Germinal center (tissue), 1 donor: ENCODE measurements around the gene PEX16.

Experiments
- DNase-seq: peaks from one replicate; pipeline ENCODE4 v3.0.0; 2012; ENCODE audit warnings: mixed read lengths, low spot score

The PEX16 gene

DNA sequence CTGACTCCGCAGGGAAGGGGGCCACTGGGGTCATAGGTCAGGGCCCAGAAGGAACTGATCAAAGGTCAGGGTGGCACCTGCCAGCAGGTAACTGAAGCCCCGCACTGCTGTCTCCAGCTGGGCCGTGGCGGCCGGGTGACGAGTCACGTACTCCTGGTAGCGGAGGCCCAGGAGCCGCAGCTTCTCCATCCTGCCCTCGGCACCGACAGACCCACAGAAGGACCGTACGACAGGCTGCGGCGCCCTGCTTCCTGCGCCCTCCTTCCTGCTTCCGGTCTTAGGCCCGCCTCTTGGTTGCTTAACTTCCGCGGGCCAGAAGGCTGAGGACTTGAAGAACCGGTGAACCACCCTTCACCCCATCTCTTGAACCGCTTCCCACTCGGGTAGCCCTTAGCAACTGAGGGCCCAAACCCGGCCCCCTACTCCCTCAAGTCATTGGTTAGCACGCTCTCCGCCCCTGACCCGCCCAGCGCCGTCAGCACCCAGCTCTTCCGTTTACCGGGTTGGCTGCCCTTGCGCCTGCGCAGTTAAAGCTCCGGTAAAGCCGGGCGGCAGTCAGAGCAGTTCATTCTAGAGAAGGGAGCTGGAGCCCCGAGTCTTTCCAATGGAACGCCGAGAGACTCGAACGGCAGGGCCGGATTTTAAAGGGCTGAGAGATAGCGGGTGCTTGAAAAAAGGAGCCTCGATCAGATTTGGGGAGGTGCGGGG is at the start of gene PEX16:
TSS of gene PEX16 (minus strand) at position 255 of the 708 bp plus-strand sequence. CDS start at position 189, 66 bp downstream.
- DNase-seq: peak; percentile 98

DNA sequence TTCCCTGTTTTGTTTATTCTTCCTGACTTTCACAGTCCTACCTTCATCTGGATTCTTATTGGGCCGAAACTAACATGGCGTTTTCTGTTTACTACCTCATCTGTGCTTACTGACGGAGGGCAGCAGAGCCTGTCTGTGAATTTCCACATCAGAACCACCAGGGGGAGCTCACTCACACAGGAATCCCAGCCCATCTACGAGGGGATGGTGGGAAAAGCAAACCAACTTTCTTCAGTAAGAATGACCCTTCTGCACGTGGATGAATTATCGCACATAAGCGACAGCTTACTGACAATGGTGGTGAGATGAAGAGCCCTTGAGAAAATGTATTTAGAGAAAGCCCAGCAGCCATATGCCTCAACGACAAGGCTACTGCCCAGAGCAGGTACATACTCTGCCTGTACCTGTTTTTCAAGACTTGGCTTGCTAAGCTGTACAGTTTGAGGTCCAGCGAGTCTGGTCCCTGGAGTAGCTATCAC is 47.3 kb upstream of the PEX16 start:
- peak; percentile 69 for DNase-seq

DNA sequence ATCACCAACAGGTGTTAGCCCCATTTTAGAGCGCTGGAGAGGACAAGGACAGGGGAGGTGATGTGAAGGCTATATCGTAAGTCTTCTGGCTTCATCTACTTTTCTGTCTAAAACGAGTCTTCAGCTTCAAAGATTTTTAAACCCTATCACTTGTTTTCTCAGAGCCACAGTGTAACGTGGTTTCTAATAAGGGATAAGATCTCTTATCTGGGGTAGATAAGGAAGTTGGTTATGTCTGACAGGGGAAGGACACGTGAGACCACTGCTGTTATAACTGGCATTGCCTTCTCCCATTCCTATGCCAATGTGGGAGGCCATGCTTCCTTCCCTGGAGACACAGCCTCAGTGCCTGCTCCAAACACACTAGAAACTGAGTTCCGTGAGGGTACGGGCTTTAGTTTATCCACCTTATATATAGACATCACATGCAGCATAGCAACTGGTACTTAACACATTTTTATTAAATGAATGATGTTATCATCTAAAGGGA is 44.1 kb upstream of the PEX16 start:
- DNase-seq: no peak

DNA sequence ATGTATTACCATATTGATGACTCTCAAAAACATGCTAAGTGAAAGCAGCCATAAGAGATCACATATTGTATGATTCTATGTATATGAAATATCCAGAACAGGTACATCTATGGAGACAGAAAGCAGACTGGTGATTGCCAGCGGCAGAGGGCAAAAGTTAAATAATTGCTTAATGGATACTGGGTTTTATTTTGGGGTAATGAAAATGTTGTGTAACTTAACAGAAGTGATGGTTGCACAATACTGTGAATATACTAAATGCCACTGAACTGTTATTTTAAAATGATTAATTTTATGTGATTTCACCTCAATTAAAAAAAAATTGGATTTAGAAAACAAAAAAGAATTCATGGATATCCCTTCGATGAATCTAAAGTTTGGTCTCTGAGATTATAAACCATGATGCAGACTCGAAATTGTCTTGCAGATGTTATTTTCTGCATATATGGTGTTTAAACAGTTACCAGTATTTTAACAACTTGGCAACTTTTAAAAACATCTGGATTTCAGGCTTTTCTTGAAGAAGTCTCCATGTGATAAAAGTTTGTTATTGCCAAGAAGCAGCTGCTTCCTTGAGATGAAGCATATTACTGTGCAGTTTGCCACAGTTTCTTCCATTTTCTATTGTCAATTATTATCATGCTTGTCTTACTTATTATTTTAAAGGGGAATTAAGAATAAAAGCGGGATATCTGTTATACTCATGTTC is 42.9 kb upstream of the PEX16 start:
- DNase-seq: no peak

GRCh38 chr11:45959851-45960250 is 42.2 kb upstream of the PEX16 start:
- DNase-seq: no peak

DNA sequence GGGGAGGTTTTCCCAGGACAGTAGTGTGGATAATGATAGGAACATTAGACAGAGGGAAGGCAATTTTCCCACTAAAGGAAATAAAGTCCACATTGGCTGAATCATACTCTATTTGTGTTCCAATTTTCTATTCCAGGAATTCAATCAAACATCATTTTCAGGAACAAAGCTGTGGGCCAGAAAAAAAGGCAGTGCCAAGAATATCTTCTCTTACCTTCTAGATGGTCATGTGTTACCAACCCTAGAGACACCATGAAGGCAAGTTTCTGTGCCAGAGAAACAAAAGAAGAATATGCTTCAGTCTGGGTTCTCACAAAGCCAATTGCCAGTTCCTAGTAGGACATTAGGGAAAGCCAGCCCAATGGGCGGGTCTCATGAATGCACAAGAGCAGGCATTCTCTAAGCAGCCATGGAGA is 32.3 kb upstream of the PEX16 start:
- no peak for DNase-seq

- DNase-seq: no peak
Observed at GRCh38 chr11:45948356-45948755, 30.7 kb upstream of the PEX16 start.

GRCh38 chr11:45947885-45948284 is 30.2 kb upstream of the PEX16 start:
- no peak for DNase-seq

DNA sequence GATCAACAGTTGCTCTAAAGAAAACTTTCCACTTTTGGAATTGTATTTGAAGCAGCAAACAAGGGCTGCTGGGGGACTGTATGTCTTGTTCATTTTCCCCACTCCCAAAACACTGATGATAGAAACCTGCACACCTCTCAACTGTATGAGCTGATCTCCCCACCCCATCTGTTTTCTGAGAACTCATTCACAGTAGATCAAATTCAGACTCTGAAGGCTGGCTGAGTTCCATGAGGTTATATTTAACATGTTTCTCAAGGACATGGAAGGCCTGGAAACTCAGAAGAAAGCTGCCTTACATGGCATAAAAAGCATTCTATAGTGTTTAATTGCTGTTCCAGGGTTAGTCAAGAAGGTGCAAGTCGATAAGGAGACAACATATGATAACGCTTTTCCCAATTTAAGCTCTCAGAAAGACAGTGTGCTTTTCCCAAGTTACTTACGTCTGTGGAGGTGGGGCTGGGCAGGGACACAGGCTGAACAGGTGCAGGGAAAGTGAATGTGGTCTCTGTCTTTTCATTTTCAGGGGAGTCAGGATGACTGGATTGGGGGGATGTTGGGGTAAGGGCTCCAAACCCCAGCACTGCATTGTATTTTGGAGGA is 27.8 kb upstream of the PEX16 start:
- DNase-seq: no peak

- no peak for DNase-seq
Observed at GRCh38 chr11:45942381-45942780, 24.7 kb upstream of the PEX16 start.

DNA sequence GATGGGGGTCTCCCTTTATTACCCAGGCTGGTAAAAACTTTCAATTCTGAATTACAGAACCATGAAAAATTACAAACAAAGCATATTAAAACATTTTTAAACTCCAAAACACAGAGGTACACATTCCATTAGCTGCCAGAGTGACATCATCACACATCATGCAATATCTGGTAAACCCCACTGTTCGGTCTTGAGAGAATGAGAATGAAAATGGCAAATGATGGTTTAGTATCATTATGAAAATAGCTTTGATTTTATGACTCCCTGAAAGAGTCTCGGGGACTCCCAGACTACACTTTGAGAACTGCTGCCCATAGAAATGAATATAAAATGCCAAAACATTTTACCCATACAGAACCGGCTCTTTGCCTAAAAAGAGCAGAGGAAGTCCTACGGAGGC is 23.6 kb upstream of the PEX16 start:
- DNase-seq: no peak

- no peak for DNase-seq
Observed at GRCh38 chr11:45939836-45940235, 22.2 kb upstream of the PEX16 start.

- no peak for DNase-seq
Observed at GRCh38 chr11:45937916-45938315, 20.2 kb upstream of the PEX16 start.

- no peak for DNase-seq
Observed at GRCh38 chr11:45936511-45937054, 18.9 kb upstream of the PEX16 start.

DNA sequence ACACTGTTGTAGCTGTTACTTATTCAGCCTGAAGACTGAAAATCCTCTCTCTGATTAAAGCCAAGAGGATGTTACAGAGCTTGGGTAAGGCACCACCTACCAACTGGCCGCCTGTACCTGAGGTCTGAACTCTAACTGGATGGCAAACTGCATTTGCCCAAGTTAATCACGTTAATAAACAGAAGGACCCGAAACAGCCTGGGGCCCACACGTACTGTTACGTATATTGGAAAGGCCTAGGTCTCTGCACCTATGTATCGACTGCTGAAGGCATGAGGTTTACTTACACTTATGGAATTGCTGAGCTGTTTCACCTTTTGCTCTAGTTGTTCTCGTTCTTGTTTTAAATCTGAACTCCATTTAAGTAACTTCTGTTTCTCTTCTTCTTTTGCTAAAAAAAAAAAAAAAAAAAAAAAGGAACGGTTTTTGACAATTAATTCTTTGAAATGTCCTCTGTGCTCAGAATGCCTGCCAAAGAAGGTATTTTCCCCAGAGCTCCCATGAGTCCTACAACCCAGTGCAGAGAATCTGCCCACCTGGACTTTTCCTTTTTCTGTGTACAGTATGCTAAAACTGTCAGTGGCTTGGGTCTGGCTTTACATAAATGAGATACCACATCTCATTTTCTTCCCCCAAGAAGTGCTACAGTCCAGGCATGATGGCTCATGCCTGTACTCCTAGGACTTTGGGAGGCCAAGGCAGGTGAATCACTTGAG is 17.8 kb upstream of the PEX16 start:
- no peak for DNase-seq

DNA sequence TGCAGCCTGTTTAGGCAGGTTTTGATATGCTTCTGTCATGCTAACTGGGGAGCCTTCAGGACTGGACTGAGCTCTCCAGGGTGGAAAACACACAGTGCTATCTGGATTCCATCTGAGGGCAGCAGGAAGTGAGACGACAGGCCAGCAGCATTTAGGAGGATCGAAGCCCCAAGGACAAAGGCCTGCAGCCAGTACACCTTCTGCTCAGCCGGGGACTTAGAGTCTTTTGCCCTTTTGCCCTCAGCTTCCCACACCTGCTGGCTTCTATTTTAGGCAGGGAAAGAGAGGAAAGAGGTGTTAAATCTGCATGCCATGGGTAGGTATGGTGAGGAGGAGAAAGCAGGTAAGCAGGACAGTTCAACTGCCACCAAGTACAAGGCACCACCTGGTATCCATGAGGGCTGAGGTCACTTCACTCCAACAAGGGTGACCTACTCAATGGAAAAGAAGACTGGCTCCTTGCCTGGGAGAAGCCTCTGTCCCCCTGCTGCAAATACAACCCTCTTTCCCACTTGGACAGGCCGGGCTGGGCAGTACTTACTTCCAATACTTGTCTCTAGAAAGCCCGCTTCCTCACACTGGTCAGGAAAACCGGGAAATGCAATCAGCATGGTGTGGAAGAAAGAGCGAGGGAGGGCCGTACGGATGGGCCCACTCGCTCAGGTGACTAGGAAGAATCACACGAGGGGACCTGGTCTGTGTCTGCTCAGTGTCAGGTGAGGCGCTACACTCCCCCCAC is 17.1 kb upstream of the PEX16 start:
- DNase-seq: no peak

GRCh38 chr11:45933846-45934579 is 16.3 kb upstream of the PEX16 start:
- no peak for DNase-seq

- DNase-seq: peak; percentile 77
Observed at GRCh38 chr11:45933131-45933831, 15.6 kb upstream of the PEX16 start.

GRCh38 chr11:45932217-45932616 is 14.5 kb upstream of the PEX16 start:
- DNase-seq: no peak

DNA sequence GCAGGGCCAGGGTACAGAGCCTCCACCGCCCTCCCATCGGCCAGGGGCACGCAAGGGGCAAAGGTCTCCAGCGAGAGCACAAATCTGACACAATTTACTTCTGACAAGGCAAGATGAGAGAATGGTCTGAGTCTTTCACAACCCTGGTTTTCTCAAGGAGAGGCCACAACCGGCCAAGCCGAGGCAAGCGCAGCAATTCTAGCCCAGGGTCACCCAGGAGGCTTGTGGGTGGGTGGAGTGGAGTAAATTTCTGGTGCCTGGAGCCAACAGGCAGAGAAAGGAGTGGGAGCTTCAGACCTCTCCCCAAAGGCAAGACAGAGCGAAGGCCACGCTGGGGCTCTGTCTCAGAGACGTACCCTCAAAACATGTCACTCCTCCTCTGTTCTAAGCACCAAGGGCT is 14.1 kb upstream of the PEX16 start:
- DNase-seq: no peak
